PFSK-1 (cell line): ENCODE results near the gene CCDC152. TPM values are rescaled to one million over a fixed set of nuclear protein-coding genes. Genes with fewer than 3 reads are reported as not detected.

Source experiments
- FOXP2 ChIP-seq: optimal IDR thresholded peaks from 2 replicates; pipeline ENCODE3; 2011; ENCODE audit warnings: borderline replicate concordance, control low read depth, inconsistent platforms; ENCODE audit not compliant: insufficient read depth; ENCODE audit errors: extremely low read length, extremely low read depth
- POLR2AphosphoS5 ChIP-seq: IDR thresholded peaks from 2 replicates; pipeline ENCODE4 v1.6.1; 2012; ENCODE audit warnings: low read depth, mild to moderate bottlenecking, control low read depth, low read length, moderate library complexity
- REST ChIP-seq, 2 experiments: IDR thresholded peaks; 2 replicates each; pipeline versions ENCODE4 v1.6.1 to v1.8.0; 2011 to 2012; ENCODE audit warnings: low read depth in 2 of 2, low read length in 2 of 2, control low read depth in 1 of 2, inconsistent platforms in 1 of 2, mild to moderate bottlenecking in 1 of 2, moderate library complexity in 1 of 2; ENCODE audit not compliant: insufficient read depth in 1 of 2
- SIN3A ChIP-seq: IDR thresholded peaks from 2 replicates; pipeline ENCODE4 v1.6.1; 2012; ENCODE audit warnings: mild to moderate bottlenecking, low read length, moderate library complexity, borderline replicate concordance; ENCODE audit not compliant: insufficient read depth
- TAF1 ChIP-seq: IDR thresholded peaks from 2 replicates; pipeline ENCODE4 v1.6.1; 2012; ENCODE audit warnings: low read length, control low read depth, borderline replicate concordance; ENCODE audit not compliant: insufficient read depth
- polyA plus RNA-seq: library from polyadenylated mRNA; unstranded; fragments of >200 nt; gene quantifications from one replicate; pipeline ENCODE4 v1.2.1, GENCODE V29; 2012; ENCODE audit warnings: low read depth, missing spikeins; ENCODE audit not compliant: insufficient read length

Gene CCDC152
- polyA plus RNA-seq = not detected

GRCh38 chr5:42756606-42757601 is at the start of gene CCDC152:
Gene CCDC152, plus strand, starts transcription at chr5:42756818. Its CDS starts 2,304 bp downstream, at chr5:42759122.
- TF ChIP-seq FOXP2 (no peak), TAF1 (no peak)

GRCh38 chr5:42715785-42716184 is 40.8 kb upstream of the CCDC152 start:
- TF ChIP-seq FOXP2 (no peak), SIN3A (no peak), POLR2AphosphoS5 (no peak), REST (IDR thresholded peaks at IDR 0.05; ENCODE audit: insufficient read depth in 1 of 2, low read depth in 2 of 2, low read length in 2 of 2) (no peak), TAF1 (no peak)

GRCh38 chr5:42718591-42718990 is 38.0 kb upstream of the CCDC152 start:
- TF ChIP-seq FOXP2 (no peak), TAF1 (no peak), REST (IDR thresholded peaks at IDR 0.05; ENCODE audit: insufficient read depth in 1 of 2, low read depth in 2 of 2, low read length in 2 of 2) (no peak), SIN3A (no peak), POLR2AphosphoS5 (no peak)

- TF ChIP-seq REST (IDR thresholded peaks at IDR 0.05; ENCODE audit: insufficient read depth in 1 of 2, low read depth in 2 of 2, low read length in 2 of 2) = no peak
- no peak for TF ChIP-seq TAF1
- no peak for TF ChIP-seq FOXP2
- TF ChIP-seq POLR2AphosphoS5 = no peak
- TF ChIP-seq SIN3A = no peak
Observed at GRCh38 chr5:42719034-42719433, 37.6 kb upstream of the CCDC152 start.

- TF ChIP-seq POLR2AphosphoS5 = no peak
- no peak for TF ChIP-seq TAF1
- TF ChIP-seq SIN3A = no peak
- no peak for TF ChIP-seq REST (IDR thresholded peaks at IDR 0.05; ENCODE audit: insufficient read depth in 1 of 2, low read depth in 2 of 2, low read length in 2 of 2)
- TF ChIP-seq FOXP2 = no peak
Observed at GRCh38 chr5:42720251-42720650, 36.4 kb upstream of the CCDC152 start.
